Neural cell (in vitro differentiated cells): ENCODE results near the gene RPL29.

Source experiments
- EP300 ChIP-seq: fragments of 450-650 bp; conservative IDR thresholded peaks from 2 replicates; pipeline ENCODE4 v1.6.1; 2014; ENCODE audit warnings: antibody characterized with exemption, mild to moderate bottlenecking, moderate library complexity; ENCODE audit not compliant: poor library complexity, severe bottlenecking
- EZH2 ChIP-seq: fragments of 200-600, 300-800 bp; shearing (Covaris generic), sonication (generic); IDR thresholded peaks from 2 replicates; pipeline ENCODE4 v1.6.1; 2014; ENCODE audit warnings: antibody characterized with exemption, low read length, borderline replicate concordance, mild to moderate bottlenecking; ENCODE audit not compliant: insufficient read depth, poor library complexity, severe bottlenecking
- MXI1 ChIP-seq: fragments of 450-650 bp; conservative IDR thresholded peaks from 2 replicates; pipeline ENCODE4 v1.6.1; 2014; ENCODE audit warnings: antibody characterized with exemption, mild to moderate bottlenecking; ENCODE audit not compliant: poor library complexity, severe bottlenecking
- POLR2AphosphoS5 ChIP-seq: IDR thresholded peaks from 2 replicates; pipeline ENCODE4 v1.6.1; 2012
- RAD21 ChIP-seq: fragments of 450-650 bp; conservative IDR thresholded peaks from 2 replicates; pipeline ENCODE4 v1.6.1; 2014; ENCODE audit warnings: antibody characterized with exemption, mild to moderate bottlenecking, moderate library complexity
- SMC3 ChIP-seq: fragments of 450-650 bp; conservative IDR thresholded peaks from 2 replicates; pipeline ENCODE4 v1.6.1; 2014; ENCODE audit warnings: antibody characterized with exemption, mild to moderate bottlenecking, moderate library complexity; ENCODE audit not compliant: poor library complexity
- TAF1 ChIP-seq: IDR thresholded peaks from 2 replicates; pipeline ENCODE4 v1.6.1; 2012; ENCODE audit warnings: low read depth
- TF ChIP-seq, protein P1 (sequence below): IDR thresholded peaks from 2 replicates; pipeline ENCODE4 v1.6.1; 2012; ENCODE audit warnings: borderline replicate concordance
- TF ChIP-seq, protein P2 (sequence below): fragments of 450-650 bp; IDR thresholded peaks from 2 replicates; pipeline ENCODE4 v1.5.1; 2014; ENCODE audit warnings: antibody characterized with exemption, mild to moderate bottlenecking, moderate library complexity; ENCODE audit not compliant: poor library complexity, severe bottlenecking

DNA sequence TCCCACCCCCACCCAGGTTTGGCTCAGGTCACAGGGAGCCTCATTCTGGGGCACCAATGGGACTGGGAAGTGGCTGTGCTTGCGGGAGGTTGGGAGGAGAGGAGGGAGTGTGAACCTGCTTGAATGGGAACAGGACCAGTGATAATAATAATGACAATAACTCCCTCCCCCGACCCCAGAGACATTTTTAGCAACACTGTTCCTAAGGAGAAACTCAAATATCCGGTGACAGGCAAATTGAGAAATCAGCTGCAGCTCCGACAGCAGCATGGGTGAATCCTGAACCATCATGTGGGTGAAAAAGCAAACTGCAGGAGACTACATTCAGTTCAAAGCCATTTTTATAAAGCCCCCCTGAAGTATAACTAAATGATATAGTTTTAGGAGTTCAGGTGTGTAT, 11.6 kb upstream of the RPL29 start:
- TF ChIP-seq EP300 (no peak), EZH2 (no peak), RAD21 (no peak), TAF1 (no peak), POLR2AphosphoS5 (no peak), MXI1 (no peak), SMC3 (no peak)
- TF ChIP-seq, protein P1, sequence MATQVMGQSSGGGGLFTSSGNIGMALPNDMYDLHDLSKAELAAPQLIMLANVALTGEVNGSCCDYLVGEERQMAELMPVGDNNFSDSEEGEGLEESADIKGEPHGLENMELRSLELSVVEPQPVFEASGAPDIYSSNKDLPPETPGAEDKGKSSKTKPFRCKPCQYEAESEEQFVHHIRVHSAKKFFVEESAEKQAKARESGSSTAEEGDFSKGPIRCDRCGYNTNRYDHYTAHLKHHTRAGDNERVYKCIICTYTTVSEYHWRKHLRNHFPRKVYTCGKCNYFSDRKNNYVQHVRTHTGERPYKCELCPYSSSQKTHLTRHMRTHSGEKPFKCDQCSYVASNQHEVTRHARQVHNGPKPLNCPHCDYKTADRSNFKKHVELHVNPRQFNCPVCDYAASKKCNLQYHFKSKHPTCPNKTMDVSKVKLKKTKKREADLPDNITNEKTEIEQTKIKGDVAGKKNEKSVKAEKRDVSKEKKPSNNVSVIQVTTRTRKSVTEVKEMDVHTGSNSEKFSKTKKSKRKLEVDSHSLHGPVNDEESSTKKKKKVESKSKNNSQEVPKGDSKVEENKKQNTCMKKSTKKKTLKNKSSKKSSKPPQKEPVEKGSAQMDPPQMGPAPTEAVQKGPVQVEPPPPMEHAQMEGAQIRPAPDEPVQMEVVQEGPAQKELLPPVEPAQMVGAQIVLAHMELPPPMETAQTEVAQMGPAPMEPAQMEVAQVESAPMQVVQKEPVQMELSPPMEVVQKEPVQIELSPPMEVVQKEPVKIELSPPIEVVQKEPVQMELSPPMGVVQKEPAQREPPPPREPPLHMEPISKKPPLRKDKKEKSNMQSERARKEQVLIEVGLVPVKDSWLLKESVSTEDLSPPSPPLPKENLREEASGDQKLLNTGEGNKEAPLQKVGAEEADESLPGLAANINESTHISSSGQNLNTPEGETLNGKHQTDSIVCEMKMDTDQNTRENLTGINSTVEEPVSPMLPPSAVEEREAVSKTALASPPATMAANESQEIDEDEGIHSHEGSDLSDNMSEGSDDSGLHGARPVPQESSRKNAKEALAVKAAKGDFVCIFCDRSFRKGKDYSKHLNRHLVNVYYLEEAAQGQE = no peak
- TF ChIP-seq, protein P2, sequence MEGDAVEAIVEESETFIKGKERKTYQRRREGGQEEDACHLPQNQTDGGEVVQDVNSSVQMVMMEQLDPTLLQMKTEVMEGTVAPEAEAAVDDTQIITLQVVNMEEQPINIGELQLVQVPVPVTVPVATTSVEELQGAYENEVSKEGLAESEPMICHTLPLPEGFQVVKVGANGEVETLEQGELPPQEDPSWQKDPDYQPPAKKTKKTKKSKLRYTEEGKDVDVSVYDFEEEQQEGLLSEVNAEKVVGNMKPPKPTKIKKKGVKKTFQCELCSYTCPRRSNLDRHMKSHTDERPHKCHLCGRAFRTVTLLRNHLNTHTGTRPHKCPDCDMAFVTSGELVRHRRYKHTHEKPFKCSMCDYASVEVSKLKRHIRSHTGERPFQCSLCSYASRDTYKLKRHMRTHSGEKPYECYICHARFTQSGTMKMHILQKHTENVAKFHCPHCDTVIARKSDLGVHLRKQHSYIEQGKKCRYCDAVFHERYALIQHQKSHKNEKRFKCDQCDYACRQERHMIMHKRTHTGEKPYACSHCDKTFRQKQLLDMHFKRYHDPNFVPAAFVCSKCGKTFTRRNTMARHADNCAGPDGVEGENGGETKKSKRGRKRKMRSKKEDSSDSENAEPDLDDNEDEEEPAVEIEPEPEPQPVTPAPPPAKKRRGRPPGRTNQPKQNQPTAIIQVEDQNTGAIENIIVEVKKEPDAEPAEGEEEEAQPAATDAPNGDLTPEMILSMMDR = no peak
